WTC11 (cell line): ENCODE data around the gene GALNT9.

Source experiments
- ATF2 ChIP-seq: sonication (generic); formaldehyde crosslinking; IDR thresholded peaks from 2 replicates; pipeline ENCODE4 v1.8.1; 2022; ENCODE audit warnings: low read depth, missing genetic modification reagents, borderline replicate concordance
- CREB1 ChIP-seq: sonication (generic); formaldehyde crosslinking; IDR thresholded peaks from 2 replicates; pipeline ENCODE4 v1.8.0; 2023; ENCODE audit warnings: mild to moderate bottlenecking, missing genetic modification reagents
- CTCF ChIP-seq: fragments of 200-600 bp; IDR thresholded peaks from 2 replicates; pipeline ENCODE4 v1.8.0; 2022; ENCODE audit warnings: antibody characterized with exemption
- E2F1 ChIP-seq: sonication (generic); formaldehyde crosslinking; IDR thresholded peaks from 2 replicates; pipeline ENCODE4 v1.8.0; 2022; ENCODE audit warnings: mild to moderate bottlenecking, missing genetic modification reagents
- ELF4 ChIP-seq: sonication (generic); formaldehyde crosslinking; IDR thresholded peaks from 2 replicates; pipeline ENCODE4 v1.8.1; 2022; ENCODE audit warnings: low read depth, mild to moderate bottlenecking, moderate library complexity, missing genetic modification reagents
- FOXJ3 ChIP-seq: sonication (generic); formaldehyde crosslinking; IDR thresholded peaks from 2 replicates; pipeline ENCODE4 v1.9.0; 2021; ENCODE audit warnings: missing genetic modification reagents, mild to moderate bottlenecking, borderline replicate concordance
- IRF2 ChIP-seq: sonication (generic); formaldehyde crosslinking; IDR thresholded peaks from 2 replicates; pipeline ENCODE4 v1.8.0; 2022; ENCODE audit warnings: low read depth, missing genetic modification reagents, borderline replicate concordance
- MAX ChIP-seq: sonication (generic); formaldehyde crosslinking; IDR thresholded peaks from 2 replicates; pipeline ENCODE4 v1.8.0; 2022; ENCODE audit warnings: mild to moderate bottlenecking, missing genetic modification reagents
- PRDM15 ChIP-seq: sonication (generic); formaldehyde crosslinking; IDR thresholded peaks from 2 replicates; pipeline ENCODE4 v1.8.0; 2022; ENCODE audit warnings: missing genetic modification reagents
- TP53 ChIP-seq: sonication (generic); formaldehyde crosslinking; IDR thresholded peaks from 2 replicates; pipeline ENCODE4 v1.8.1; 2023; ENCODE audit warnings: mild to moderate bottlenecking, missing genetic modification reagents
- USF1 ChIP-seq: sonication (generic); formaldehyde crosslinking; IDR thresholded peaks from 2 replicates; pipeline ENCODE4 v1.8.0; 2022; ENCODE audit warnings: mild to moderate bottlenecking, missing genetic modification reagents
- ZNF532 ChIP-seq: fragments of 250-450 bp; sonication (Bioruptor Pico); IDR thresholded peaks from 2 replicates; pipeline ENCODE4 v1.9.0; 2021; ENCODE audit warnings: mild to moderate bottlenecking, borderline replicate concordance
- ZSCAN18 ChIP-seq: fragments of 250-450 bp; sonication (Bioruptor Pico); IDR thresholded peaks from 2 replicates; pipeline ENCODE4 v2.1.2; 2022; ENCODE audit warnings: mild to moderate bottlenecking, moderate library complexity

GRCh38 chr12:132210223-132211055 is 119.0 kb downstream of the GALNT9 start:
- TF ChIP-seq IRF2 (CRISPR knock-in tag) (no peak), USF1 (CRISPR knock-in tag) (no peak), E2F1 (CRISPR knock-in tag) (no peak), TP53 (no peak), CTCF (no peak), CREB1 (CRISPR knock-in tag) (no peak), ZSCAN18 (CRISPR knock-in tag) (no peak), PRDM15 (no peak), MAX (no peak), FOXJ3 (CRISPR knock-in tag) (no peak), ATF2 (CRISPR knock-in tag) (no peak), ZNF532 (CRISPR knock-in tag) (no peak), ELF4 (no peak)
